Endothelial cell of umbilical vein (primary cell): ENCODE measurements around the gene JARID2.

Experiments
- CTCF ChIP-seq, 2 donors: IDR thresholded peaks; 1 replicate in 1 of 2; 2 replicates in 1 of 2; pipeline ENCODE4 v1.5.1; 2011; ENCODE audit warnings: low read length in 2 of 2, mild to moderate bottlenecking in 2 of 2, moderate library complexity in 2 of 2, control low read depth in 1 of 2, inconsistent platforms in 1 of 2, low read depth in 1 of 2; ENCODE audit not compliant: insufficient read depth in 1 of 2; ENCODE audit errors: extremely low read depth in 1 of 2
- EZH2 ChIP-seq: IDR thresholded peaks from 2 replicates; pipeline ENCODE4 v1.6.1; 2012; ENCODE audit warnings: borderline replicate concordance, low read depth, mild to moderate bottlenecking, moderate library complexity, low read length, inconsistent platforms; ENCODE audit not compliant: severe bottlenecking
- FOS ChIP-seq: IDR thresholded peaks from 2 replicates; pipeline ENCODE4 v1.6.1; 2011; ENCODE audit warnings: mild to moderate bottlenecking, low read length, moderate library complexity, borderline replicate concordance; ENCODE audit not compliant: insufficient read depth
- GATA2 ChIP-seq: IDR thresholded peaks from 2 replicates; pipeline ENCODE4 v1.7.0; 2011; ENCODE audit warnings: low read depth, mild to moderate bottlenecking, moderate library complexity, mixed read lengths, low read length; ENCODE audit not compliant: insufficient read length, insufficient read depth
- MYC ChIP-seq: IDR thresholded peaks from one replicate; pipeline ENCODE4 v1.6.1; 2011; ENCODE audit warnings: mild to moderate bottlenecking, low read depth, low read length
- POLR2A ChIP-seq: IDR thresholded peaks from 2 replicates; pipeline ENCODE4 v1.6.1; 2012; ENCODE audit warnings: low read depth, mild to moderate bottlenecking, control low read depth, low read length
- POLR2AphosphoS5 ChIP-seq: IDR thresholded peaks from 2 replicates; pipeline ENCODE4 v1.6.1; 2012; ENCODE audit warnings: low read depth, mild to moderate bottlenecking, control low read depth, low read length, moderate library complexity; ENCODE audit not compliant: insufficient read depth

- TF ChIP-seq POLR2A (no peak), CTCF (IDR thresholded peaks at IDR 0.05; ENCODE audit: extremely low read depth in 1 of 2, insufficient read depth in 1 of 2, low read depth in 1 of 2, low read length in 2 of 2) (no peak), MYC (no peak), GATA2 (no peak), FOS (no peak), POLR2AphosphoS5 (no peak), EZH2 (no peak)
Observed at GRCh38 chr6:15534974-15535373, 289.1 kb downstream of the JARID2 start.
